ENCODE measurements around the gene COL26A1. TPM values are rescaled to one million over a fixed set of nuclear protein-coding genes. Genes with fewer than 3 reads are reported as not detected.

Gene COL26A1
- total and polyA plus RNA-seq, 8 donors, result 0.37 to 3.5 (median 0.86) TPM

- intact Hi-C loops (cut with DNase I), result no loop called here
- FAIRE-seq, result no peak
Observed at GRCh38 chr7:101328159-101328558, 34.5 kb upstream of the COL26A1 start.

GRCh38 chr7:101330011-101330484 lies 32.6 kb upstream of the COL26A1 start:
- intact Hi-C loops (cut with DNase I), result no loop called here
- no peak overlapping the region for H3K4me3 ChIP-seq
- H3K4me1 ChIP-seq, result no peaks in the 10 kb centered on the region
- WGBS, 2 donors, result 62% methylated on average over 15 of the region's 15 CpGs
- TF ChIP-seq CTCF (IDR thresholded peaks at IDR 0.05), result no peak
- DNase-seq (no peak), FAIRE-seq (no peak), ATAC-seq (no peak)
- H3K36me3 ChIP-seq, result no peaks in the 10 kb centered on the region
- no peaks in the 10 kb centered on the region for H3K9me3 ChIP-seq
- H3K27me3 ChIP-seq, result no peaks in the 10 kb centered on the region
- H3K27ac ChIP-seq, result no peak overlapping the region

More at GRCh38 chr7:101328159-101328558, 34.5 kb upstream of the COL26A1 start:
- 76 to 88% methylated on average over 5 of the region's 5 CpGs for WGBS, 2 donors
- Histone ChIP-seq H3K27me3 (no peaks in the 10 kb centered on the region), H3K27ac (no peak overlapping the region), H3K36me3 (no peaks in the 10 kb centered on the region), H3K9me3 (no peaks in the 10 kb centered on the region), H3K4me3 (no peak overlapping the region), H3K4me1 (no peaks in the 10 kb centered on the region)
- no peak for TF ChIP-seq CTCF (IDR thresholded peaks at IDR 0.05)
- DNase-seq (no peak), ATAC-seq (no peak)

DNA sequence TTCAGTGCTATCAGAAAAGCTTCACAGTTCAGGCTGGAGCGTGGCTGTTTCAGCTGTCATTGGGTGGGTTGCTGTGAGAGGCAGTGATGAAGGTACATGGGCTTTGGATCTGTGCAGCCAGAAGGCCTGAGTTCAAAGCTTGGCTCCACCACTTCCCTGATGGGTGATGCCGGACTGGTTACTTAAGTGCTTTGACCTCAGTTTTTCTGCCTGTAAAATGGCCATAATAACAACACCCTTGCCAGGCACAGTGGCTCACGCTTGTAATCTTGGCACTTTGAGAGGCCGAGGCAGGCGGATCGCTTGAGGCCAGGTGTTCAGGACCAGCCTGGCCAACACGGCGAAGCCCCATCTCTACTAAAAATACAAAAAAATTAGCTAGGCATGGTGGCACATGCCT lies 30.6 kb upstream of the COL26A1 start:
- no peaks in the 10 kb centered on the region for H3K9me3 ChIP-seq
- FAIRE-seq, result no peak
- 85 to 88% methylated on average over 8 of the region's 8 CpGs for WGBS, 2 donors
- no peaks in the 10 kb centered on the region for H3K4me1 ChIP-seq
- no peaks in the 10 kb centered on the region for H3K27me3 ChIP-seq
- no peak for DNase-seq
- no peak overlapping the region for H3K27ac ChIP-seq
- intact Hi-C loops (cut with DNase I), result no loop called here
- no peak overlapping the region for H3K4me3 ChIP-seq
- no peak for TF ChIP-seq CTCF (IDR thresholded peaks at IDR 0.05)
- H3K36me3 ChIP-seq, result no peaks in the 10 kb centered on the region
- ATAC-seq, result no peak

DNA sequence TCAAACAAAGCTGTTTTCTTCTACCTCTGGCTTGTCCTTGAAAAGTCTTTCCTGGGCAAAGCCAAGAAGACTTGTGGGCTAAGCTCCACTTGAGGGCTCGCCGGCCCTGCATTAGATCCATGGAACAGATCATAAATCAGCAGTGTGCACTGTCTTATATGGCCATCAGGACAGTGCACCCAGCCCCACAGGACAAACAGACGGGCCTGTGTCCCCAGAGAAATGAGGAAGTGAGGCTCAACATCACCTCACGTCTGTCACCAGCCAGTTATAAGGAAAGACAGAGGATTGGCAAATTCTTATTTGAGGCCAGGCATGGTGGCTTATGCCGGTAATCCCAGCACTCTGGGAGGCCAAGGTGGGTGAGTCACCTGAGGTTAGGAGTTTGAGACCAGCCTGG lies 28.8 kb upstream of the COL26A1 start:
- TF ChIP-seq CTCF (IDR thresholded peaks at IDR 0.05), result no peak
- Histone ChIP-seq H3K4me1 (no peaks in the 10 kb centered on the region), H3K27me3 (no peaks in the 10 kb centered on the region), H3K36me3 (no peaks in the 10 kb centered on the region), H3K9me3 (no peaks in the 10 kb centered on the region), H3K27ac (no peak overlapping the region), H3K4me3 (no peak overlapping the region)
- 72 to 80% methylated on average over 5 of the region's 5 CpGs for WGBS, 2 donors
- no peak for DNase-seq
- FAIRE-seq, result no peak
- ATAC-seq, result no peak
- intact Hi-C loops (cut with DNase I), result no loop called here

GRCh38 chr7:101340379-101340778 lies 22.3 kb upstream of the COL26A1 start:
- intact Hi-C loops (cut with DNase I), result no loop called here
- no peak for TF ChIP-seq CTCF (IDR thresholded peaks at IDR 0.05)
- FAIRE-seq (no peak), ATAC-seq (no peak), DNase-seq (no peak)
- Histone ChIP-seq H3K4me3 (no peak overlapping the region), H3K36me3 (no peaks in the 10 kb centered on the region), H3K4me1 (no peaks in the 10 kb centered on the region), H3K27me3 (no peaks in the 10 kb centered on the region), H3K9me3 (no peaks in the 10 kb centered on the region), H3K27ac (no peak overlapping the region)
- WGBS, 2 donors, result 84 to 89% methylated on average over 14 of the region's 14 CpGs

Data from pancreas (tissue), 10 donors.